ENCODE measurements around the gene TDRD15. TPM values are rescaled to one million over a fixed set of nuclear protein-coding genes. Genes with fewer than 3 reads are reported as not detected.
A peak's percentile ranks its signal among the peaks of the same experiment; 100 is the strongest.

TDRD15 gene
- polyA plus RNA-seq, 1 of the 3 experiments (the other 2 are of a cell fraction) = not detected

- H3K79me2 ChIP-seq (ENCODE audit: insufficient read depth) = no peaks in the 10 kb centered on the region
- no peak overlapping the region for H3K4me2 ChIP-seq
- 0% methylated on average over 1 of the region's 1 CpG for WGBS (ENCODE audit: low lambda C conversion rate)
- CTCF ChIA-PET = interaction anchor here (0.6 to 3.5 kb wide), 24 partner anchors 8 to 504 kb away, joined by 3 to 47 read pairs (median 4); partner anchors contain the start of gene APOB
- H3K4me3 ChIP-seq (ENCODE audit: low read depth in 2 of 2, low read length in 1 of 2) = no peak overlapping the region
- no peak overlapping the region for H3K27ac ChIP-seq (ENCODE audit: low read depth in 2 of 2, low read length in 1 of 2)
- TF ChIP-seq FOXJ3 (CRISPR knock-in tag; IDR thresholded peaks at IDR 0.05) (no peak), PBX3 (IDR thresholded peaks at IDR 0.05) (no peak), CTCF (IDR thresholded peaks at IDR 0.05) (peak; percentile 44), NRF1 (IDR thresholded peaks at IDR 0.05; ENCODE audit: low read depth, low read length) (no peak), MAX (IDR thresholded peaks at IDR 0.05; ENCODE audit: low read depth) (no peak), USF1 (IDR thresholded peaks at IDR 0.05; ENCODE audit: borderline replicate concordance, low read depth) (no peak), NFIC (IDR thresholded peaks at IDR 0.05; ENCODE audit: borderline replicate concordance) (no peak), EZH2phosphoT487 (IDR thresholded peaks at IDR 0.05; ENCODE audit: borderline replicate concordance, low read depth) (no peak), RAD21 (IDR thresholded peaks at IDR 0.05; ENCODE audit: low read length) (peak; percentile 67), SMC3 (IDR thresholded peaks at IDR 0.05; ENCODE audit: low read depth, low read length) (peak; percentile 26; the same call in 1 of the 2 replicates)
- no peak overlapping the region for H3K9ac ChIP-seq
- no peak overlapping the region; the same call in 1 of the 2 replicates for H2AFZ ChIP-seq (ENCODE audit: low read depth)
- no peaks in the 10 kb centered on the region; a peak in 1 of 4 replicates for H3K4me1 ChIP-seq (ENCODE audit: control insufficient read depth in 1 of 2, insufficient read depth in 2 of 2, low read depth in 1 of 2, low read length in 1 of 2)
- no peaks in the 10 kb centered on the region for H3K27me3 ChIP-seq (ENCODE audit: insufficient read depth)
- no peaks in the 10 kb centered on the region for H3K9me3 ChIP-seq
- POLR2A ChIA-PET = no interaction called here
- H4K20me1 ChIP-seq (ENCODE audit: insufficient read depth) = no peaks in the 10 kb centered on the region
- no peaks in the 10 kb centered on the region for H3K36me3 ChIP-seq (replicated peaks in 1 of 2; ENCODE audit: control insufficient read depth in 1 of 2, insufficient read depth in 2 of 2, low read length in 1 of 2)
- H3K9me2 ChIP-seq = no peaks in the 10 kb centered on the region
- H3F3A ChIP-seq (replicated peaks; ENCODE audit: insufficient read depth) = no peaks in the 10 kb centered on the region
- peak; percentile 34 for DNase-seq
Observed at GRCh38 chr2:21165350-21165749, 41.6 kb downstream of the TDRD15 start.

- ChIA-PET CTCF (interaction anchor here (0.6 to 2.1 kb wide), 33 partner anchors 8 to 582 kb away, joined by 3 to 95 read pairs (median 3); no protein-coding TSS in a partner anchor), POLR2A (no interaction called here)
- H3K79me2 ChIP-seq (ENCODE audit: insufficient read depth) = no peaks in the 10 kb centered on the region
- 17% methylated on average over 5 of the region's 5 CpGs for WGBS (ENCODE audit: low lambda C conversion rate)
- H3K4me1 ChIP-seq (ENCODE audit: control insufficient read depth in 1 of 2, insufficient read depth in 2 of 2, low read depth in 1 of 2, low read length in 1 of 2) = peaks cover 0 to 2% of the 10 kb centered on the region in 2 experiments; a peak in 2 of 4 replicates
- no peak overlapping the region for H3K9ac ChIP-seq
- no peaks in the 10 kb centered on the region for H3K27me3 ChIP-seq (ENCODE audit: insufficient read depth)
- H3K4me2 ChIP-seq = no peak overlapping the region
- H4K20me1 ChIP-seq (ENCODE audit: insufficient read depth) = no peaks in the 10 kb centered on the region
- H3K9me3 ChIP-seq = no peaks in the 10 kb centered on the region
- H3K36me3 ChIP-seq (replicated peaks in 1 of 2; ENCODE audit: control insufficient read depth in 1 of 2, insufficient read depth in 2 of 2, low read length in 1 of 2) = no peaks in the 10 kb centered on the region
- DNase-seq = peak; percentile 40
- no peak overlapping the region for H2AFZ ChIP-seq (ENCODE audit: low read depth)
- H3K4me3 ChIP-seq (ENCODE audit: low read depth in 2 of 2, low read length in 1 of 2) = no peak overlapping the region; a peak in 1 of 4 replicates
- H3F3A ChIP-seq (replicated peaks; ENCODE audit: insufficient read depth) = no peaks in the 10 kb centered on the region
- TF ChIP-seq RAD21 (IDR thresholded peaks at IDR 0.05; ENCODE audit: low read length) (peak; percentile 85), CTCF (IDR thresholded peaks at IDR 0.05) (peak; percentile 40), JUND (IDR thresholded peaks at IDR 0.05) (no peak), SMC3 (IDR thresholded peaks at IDR 0.05; ENCODE audit: low read depth, low read length) (peak; percentile 57; the same call in 1 of the 2 replicates)
- peak overlapping the region in 1 of 2 experiments; percentile 13; a peak in 2 of 4 replicates for H3K27ac ChIP-seq (ENCODE audit: low read depth in 2 of 2, low read length in 1 of 2)
- H3K9me2 ChIP-seq = no peaks in the 10 kb centered on the region
Observed at GRCh38 chr2:21175895-21176646, 52.3 kb downstream of the TDRD15 start.

Data from SK-N-SH (cell line).